K562 (cell line): ENCODE data around the gene TDRD6. TPM values are rescaled to one million over a fixed set of nuclear protein-coding genes. Genes with fewer than 3 reads are reported as not detected.

Experiments
- ATAC-seq: fragments of 200-7000 bp; cut with Tn5 transposase; 3 replicates; pipeline ENCODE4 v1.9.1; 2020; ENCODE audit warnings: moderate library complexity
- BruUV-seq: library from RNA; stranded (reverse); fragments of 400-500 nt; replicated peaks from 2 replicates; lab custom pipeline; 2021; lab: Mats Ljungman, UMichigan
- CTCF ChIA-PET: fragments of 300-600 bp; formaldehyde crosslinking; extraction: SDS; loops from one replicate; lab custom pipeline; 2021; ENCODE audit warnings: low intra/inter-chr PET ratio; lab: Yijun Ruan, JAX
- POLR2A ChIA-PET: fragments of 300-600, 350-650 bp; sonication (Branson Sonifier 250); formaldehyde crosslinking; extraction: SDS; loops from one replicate; lab custom pipeline; 2021; ENCODE audit warnings: antibody characterized with exemption, inconsistent platforms; lab: Yijun Ruan, JAX
- DNase-seq, 4 experiments: peaks; one replicate each; pipeline versions ENCODE4 v3.0.0 to v3.0.0-alpha.2; 2011 to 2018; ENCODE audit warnings: low spot score in 3 of 4, mixed read lengths in 3 of 4; ENCODE audit errors: extremely low read depth in 1 of 4
- FAIRE-seq: peaks from 2 replicates; lab custom pipeline; 2011; peaks lifted over from hg19 to GRCh38; lab: Jason Lieb, UNC
- H2AFZ ChIP-seq: 2 replicates; pipeline ENCODE4 v1.6.0; 2011; ENCODE audit warnings: low read depth, low read length, control low read depth, inconsistent platforms
- H3K27ac ChIP-seq: fragments of 200-600 bp; 3 replicates; pipeline ENCODE4 v1.8.0; 2011; ENCODE audit warnings: low read depth, mild to moderate bottlenecking, control low read depth, inconsistent platforms, low read length, moderate library complexity, mixed read lengths; ENCODE audit errors: extremely low read depth
- H3K27me3 ChIP-seq, 2 experiments: fragments of 300-600 bp in 1 of 2; 2 replicates in 1 of 2; 3 replicates in 1 of 2; pipeline versions ENCODE4 v1.6.0 to v1.8.0; 2011; ENCODE audit warnings: inconsistent platforms in 2 of 2, low read length in 2 of 2, mild to moderate bottlenecking in 1 of 2, mixed read lengths in 1 of 2, moderate library complexity in 1 of 2; ENCODE audit not compliant: control insufficient read depth in 2 of 2, insufficient read depth in 2 of 2
- H3K36me3 ChIP-seq: fragments of 300-600 bp; 3 replicates; pipeline ENCODE4 v1.8.0; 2011; ENCODE audit warnings: mild to moderate bottlenecking, low read length, inconsistent platforms; ENCODE audit not compliant: control insufficient read depth, insufficient read depth
- H3K4me1 ChIP-seq, 2 experiments: fragments of 200-600 bp in 1 of 2; replicated peaks in 1 of 2; 2 replicates in 1 of 2; 3 replicates in 1 of 2; pipeline versions ENCODE4 v1.5.1 to v1.8.0; 2011; ENCODE audit warnings: inconsistent platforms in 2 of 2, low read length in 2 of 2, mild to moderate bottlenecking in 1 of 2, mixed read lengths in 1 of 2, moderate library complexity in 1 of 2; ENCODE audit not compliant: control insufficient read depth in 2 of 2, insufficient read depth in 2 of 2
- H3K4me2 ChIP-seq: 2 replicates; pipeline ENCODE4 v1.6.1; 2011; ENCODE audit warnings: low read length, control low read depth, inconsistent platforms, mixed read lengths; ENCODE audit not compliant: insufficient read depth
- H3K4me3 ChIP-seq: fragments of 200-600 bp; sonication (generic), shearing (Covaris generic); 2 replicates; pipeline ENCODE4 v1.5.1; 2016; ENCODE audit warnings: control low read depth, inconsistent platforms
- H3K79me2 ChIP-seq: fragments of 200-600 bp; 3 replicates; pipeline ENCODE4 v1.8.0; 2011; ENCODE audit warnings: low read length, inconsistent platforms; ENCODE audit not compliant: control insufficient read depth, insufficient read depth
- H3K9ac ChIP-seq, 2 experiments: 2 replicates each; pipeline versions ENCODE4 v1.6.0 to v1.6.1; 2011; ENCODE audit warnings: low read depth in 2 of 2, low read length in 2 of 2, control low read depth in 1 of 2, inconsistent platforms in 1 of 2, mild to moderate bottlenecking in 1 of 2, mixed read lengths in 1 of 2; ENCODE audit not compliant: insufficient read depth in 1 of 2
- H3K9me1 ChIP-seq: one replicate; pipeline ENCODE4 v1.6.0; 2011; ENCODE audit warnings: inconsistent platforms, mild to moderate bottlenecking, low read length, moderate library complexity; ENCODE audit not compliant: control insufficient read depth, insufficient read depth
- H3K9me3 ChIP-seq: replicated peaks from 2 replicates; pipeline ENCODE4 v1.5.1; 2011; ENCODE audit warnings: low read depth, low read length, inconsistent platforms; ENCODE audit not compliant: control insufficient read depth, insufficient read depth
- H4K20me1 ChIP-seq: replicated peaks from 2 replicates; pipeline ENCODE4 v1.6.1; 2011; ENCODE audit warnings: low read length, inconsistent platforms, mixed read lengths; ENCODE audit not compliant: control insufficient read depth, insufficient read depth
- DIDO1 ChIP-seq: fragments of 450-650 bp; IDR thresholded peaks from 2 replicates; pipeline ENCODE4 v1.6.1; 2016; ENCODE audit warnings: low read depth, missing biosample characterization, missing genetic modification characterization
- FOXK1 ChIP-seq: sonication (generic); formaldehyde crosslinking; IDR thresholded peaks from 2 replicates; pipeline ENCODE4 v1.8.0; 2022; ENCODE audit warnings: missing genetic modification reagents, mild to moderate bottlenecking, borderline replicate concordance
- JUNB ChIP-seq: fragments of 450-650 bp; formaldehyde crosslinking; conservative IDR thresholded peaks from 2 replicates; pipeline ENCODE4 v1.4.0; 2020; ENCODE audit warnings: mild to moderate bottlenecking
- KAT2B ChIP-seq: IDR thresholded peaks from one replicate; pipeline ENCODE4 v1.6.1; 2012; ENCODE audit warnings: low read depth, mild to moderate bottlenecking, control low read depth, inconsistent platforms, low read length, moderate library complexity
- MGA ChIP-seq: fragments of 450-650 bp; IDR thresholded peaks from 2 replicates; pipeline ENCODE4 v1.6.1; 2016; ENCODE audit warnings: mild to moderate bottlenecking, moderate library complexity
- SRF ChIP-seq, 2 experiments: fragments of 250-450, 450-650 bp in 1 of 2; sonication (Bioruptor Pico) in 1 of 2; sonication (generic) in 1 of 2; formaldehyde crosslinking; IDR thresholded peaks; 2 replicates each; pipeline versions ENCODE4 v1.5.0 to v1.5.1; 2020 to 2022; ENCODE audit warnings: mild to moderate bottlenecking in 1 of 2, missing genetic modification reagents in 1 of 2
- XRCC3 ChIP-seq: fragments of 450-650 bp; IDR thresholded peaks from 2 replicates; pipeline ENCODE4 v1.6.1; 2017; ENCODE audit warnings: mild to moderate bottlenecking, moderate library complexity
- ZFP1 ChIP-seq: fragments of 450-650 bp; formaldehyde crosslinking; IDR thresholded peaks from 2 replicates; pipeline ENCODE4 v1.4.0; 2020; ENCODE audit warnings: mild to moderate bottlenecking, mixed read lengths
- ZNF316 ChIP-seq: fragments of 450-650 bp; IDR thresholded peaks from 2 replicates; pipeline ENCODE4 v1.6.1; 2016
- ZNF347 ChIP-seq: fragments of 450-650 bp; formaldehyde crosslinking; IDR thresholded peaks from 2 replicates; pipeline ENCODE4 v1.4.0; 2020; ENCODE audit warnings: low read depth, mild to moderate bottlenecking, moderate library complexity
- ZNF717 ChIP-seq: fragments of 250-450 bp; sonication (Bioruptor Pico); IDR thresholded peaks from 2 replicates; pipeline ENCODE4 v1.5.0; 2021
- ZNF778 ChIP-seq: fragments of 450-650 bp; formaldehyde crosslinking; IDR thresholded peaks from 2 replicates; pipeline ENCODE4 v1.4.0; 2020; ENCODE audit warnings: mild to moderate bottlenecking, moderate library complexity
- WGBS: fragments of 100-300 bp; shearing (Covaris generic); methylation state at CpG from one replicate; pipeline ENCODE4 v1.1.6; 2016; ENCODE audit warnings: low coverage, mixed read lengths; ENCODE audit not compliant: insufficient coverage; ENCODE audit errors: missing lambda C conversion rate; 5-methylcytosine and 5-hydroxymethylcytosine counted together
- in situ Hi-C: fragments of 300-500 bp; cut with MboI; formaldehyde crosslinking; loops from 4 replicates; pipeline ENCODE4 v1.15.0; 2018; ENCODE audit warnings: inconsistent platforms, mixed read lengths
- intact Hi-C: fragments of 100-400 bp; cut with micrococcal nuclease; formaldehyde crosslinking; loops from 2 replicates; pipeline ENCODE4 v1.14.2; 2022
- polyA plus RNA-seq, 8 experiments: library from polyadenylated mRNA; depleted of rRNA in 4 of 8; stranded (reverse) in 5 of 8; unstranded in 3 of 8; fragments of >200 nt; fragmentation: Nextera tagmentation in 2 of 8; fragmentation: Illumina TruSeq in 1 of 8; extraction: Ambion mirVana in 2 of 8; extraction: Trizol in 1 of 8; gene quantifications; 2 replicates each; pipeline versions ENCODE4 v1.2.1 to v1.2.3, GENCODE V29; 2011 to 2014; ENCODE audit warnings: inconsistent platforms in 1 of 8, missing spikeins in 1 of 8
- total RNA-seq, 7 experiments: library from RNA; depleted of rRNA in 6 of 7; stranded (reverse); fragments of >200 nt in 6 of 7; fragmentation: Illumina TruSeq in 2 of 7; extraction: Trizol in 2 of 7; gene quantifications; 2 replicates each; pipeline versions ENCODE4 v1.2.1 to v1.2.3, GENCODE V29; 2011 to 2021; ENCODE audit warnings: low replicate concordance in 1 of 7

The TDRD6 gene
- total and polyA plus RNA-seq, 9 of the 15 experiments (the other 6 are each of a cell fraction or from before 2014, with no cell fraction given) = under 0.01 to 0.53 (median 0.14) TPM; not detected in 1

GRCh38 chr6:46751658-46752057, 64.0 kb downstream of the TDRD6 start:
- CTCF ChIA-PET = no interaction called here
- no peak for ATAC-seq
- intact Hi-C loops = no loop called here
- no peak for TF ChIP-seq MGA
- no peak for TF ChIP-seq ZNF347 (CRISPR knock-in tag)
- no peak for TF ChIP-seq ZFP1 (CRISPR knock-in tag)
- TF ChIP-seq ZNF717 (CRISPR knock-in tag) = no peak
- no peak for TF ChIP-seq ZNF316
- no peak for TF ChIP-seq XRCC3
- no peak for TF ChIP-seq JUNB (CRISPR knock-in tag)
- TF ChIP-seq SRF (CRISPR knock-in tag; IDR thresholded peaks at IDR 0.05) = no peak
- TF ChIP-seq DIDO1 = no peak
- no peak for TF ChIP-seq ZNF778 (CRISPR knock-in tag)
- TF ChIP-seq KAT2B = no peak
- TF ChIP-seq FOXK1 (CRISPR knock-in tag) = no peak

More at GRCh38 chr6:46751658-46752057, 64.0 kb downstream of the TDRD6 start:
- Histone ChIP-seq H4K20me1 (no peaks in the 10 kb centered on the region), H3K9me3 (no peaks in the 10 kb centered on the region), H3K4me1 (no peaks in the 10 kb centered on the region), H3K36me3 (no peaks in the 10 kb centered on the region), H3K4me3 (no peak overlapping the region), H3K79me2 (no peaks in the 10 kb centered on the region), H3K9ac (no peak overlapping the region), H3K9me1 (no peaks in the 10 kb centered on the region), H2AFZ (no peak overlapping the region), H3K27ac (no peak overlapping the region), H3K27me3 (no peaks in the 10 kb centered on the region), H3K4me2 (no peak overlapping the region)
- in situ Hi-C loops = no loop called here
- 0% methylated on average over 3 of the region's 3 CpGs for WGBS
- DNase-seq (no peak), FAIRE-seq (no peak)
- POLR2A ChIA-PET = no interaction called here
- BruUV-seq = no TSS peak
